Ascending aorta (tissue), 2 donors: ENCODE data around the gene CD6. TPM values are rescaled to one million over a fixed set of nuclear protein-coding genes. Genes with fewer than 3 reads are reported as not detected.

Experiments
- DNase-seq, 2 donors: peaks; one replicate each; pipeline ENCODE4 v3.0.0-alpha.2; 2019; ENCODE audit warnings: low spot score in 2 of 2
- H3K27ac ChIP-seq, 2 donors: fragments of 200-600 bp; sonication (generic); one replicate each; pipeline ENCODE4 v1.5.1; 2016 to 2017; ENCODE audit warnings: mild to moderate bottlenecking in 1 of 2
- H3K27me3 ChIP-seq: fragments of 200-600 bp; sonication (generic); one replicate; pipeline ENCODE4 v1.5.1; 2017
- H3K36me3 ChIP-seq, 2 donors: fragments of 200-600 bp; sonication (generic); one replicate each; pipeline ENCODE4 v1.5.1; 2016
- H3K4me1 ChIP-seq, 2 donors: fragments of 200-600 bp; sonication (generic); one replicate each; pipeline ENCODE4 v1.5.1; 2016 to 2017; ENCODE audit warnings: mild to moderate bottlenecking in 1 of 2
- H3K4me3 ChIP-seq, 2 donors: fragments of 200-600 bp; sonication (generic); one replicate each; pipeline ENCODE4 v1.5.1; 2016 to 2017; ENCODE audit warnings: mild to moderate bottlenecking in 1 of 2
- H3K9me3 ChIP-seq, 2 donors: fragments of 200-600 bp; sonication (generic); one replicate each; pipeline ENCODE4 v1.5.1; 2016
- intact Hi-C: fragments of 100-400 bp; cut with DNase I; formaldehyde crosslinking; loops from one replicate; pipeline ENCODE4 v1.15.1; 2023
- total RNA-seq: library from RNA; depleted of rRNA; stranded (reverse); fragments of >200 nt; gene quantifications from one replicate; pipeline ENCODE4 v1.1.0, GENCODE V29; 2016
- TF ChIP-seq, protein P1 (sequence below), 3 experiments: fragments of 200-600 bp in 2 of 3; fragments of 450-650 bp in 1 of 3; sonication (generic) in 2 of 3; IDR thresholded peaks; one replicate each; pipeline ENCODE4 v1.5.1; 2016 to 2019; ENCODE audit warnings: antibody characterized with exemption in 3 of 3, mild to moderate bottlenecking in 1 of 3, moderate library complexity in 1 of 3

CD6 gene
- total RNA-seq, 1 donor from 2014 or later = not detected

DNA sequence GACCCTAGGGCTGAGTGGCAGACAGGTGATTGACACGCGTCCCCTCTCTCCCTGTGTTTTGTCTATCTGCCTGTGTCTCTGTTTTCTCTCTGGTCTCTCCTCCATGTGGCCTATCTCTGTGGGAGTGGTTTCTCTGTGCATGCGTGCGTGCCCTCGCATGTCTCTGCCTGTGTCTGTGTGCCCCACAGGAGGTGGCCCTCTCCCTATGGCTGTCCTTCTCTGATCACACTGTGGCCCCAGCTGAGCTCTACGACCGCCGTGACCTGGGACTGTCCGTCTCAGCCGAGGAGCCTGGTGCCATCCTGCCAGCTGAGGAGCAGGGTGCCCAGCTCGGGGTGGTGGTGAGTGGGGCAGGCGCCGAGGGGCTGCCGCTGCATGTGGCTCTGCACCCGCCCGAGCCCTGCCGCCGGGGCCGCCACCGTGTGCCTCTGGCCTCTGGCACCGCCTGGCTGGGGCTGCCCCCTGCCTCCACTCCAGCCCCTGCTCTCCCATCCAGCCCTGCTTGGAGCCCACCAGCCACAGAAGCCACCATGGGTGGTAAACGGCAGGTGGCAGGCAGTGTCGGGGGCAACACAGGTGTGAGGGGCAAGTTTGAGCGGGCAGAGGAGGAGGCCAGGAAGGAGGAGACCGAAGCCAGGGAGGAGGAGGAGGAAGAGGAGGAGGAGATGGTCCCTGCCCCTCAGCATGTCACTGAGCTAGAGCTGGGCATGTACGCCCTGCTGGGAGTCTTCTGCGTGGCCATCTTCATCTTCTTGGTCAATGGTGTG lies 35.6 kb upstream of the CD6 start:
- peaks cover 14 to 26% of the 10 kb centered on the region in 2 donors for H3K36me3 ChIP-seq
- DNase-seq = no peak
- no peak overlapping the region for H3K27ac ChIP-seq
- H3K9me3 ChIP-seq = no peaks in the 10 kb centered on the region
- TF ChIP-seq, protein P1, sequence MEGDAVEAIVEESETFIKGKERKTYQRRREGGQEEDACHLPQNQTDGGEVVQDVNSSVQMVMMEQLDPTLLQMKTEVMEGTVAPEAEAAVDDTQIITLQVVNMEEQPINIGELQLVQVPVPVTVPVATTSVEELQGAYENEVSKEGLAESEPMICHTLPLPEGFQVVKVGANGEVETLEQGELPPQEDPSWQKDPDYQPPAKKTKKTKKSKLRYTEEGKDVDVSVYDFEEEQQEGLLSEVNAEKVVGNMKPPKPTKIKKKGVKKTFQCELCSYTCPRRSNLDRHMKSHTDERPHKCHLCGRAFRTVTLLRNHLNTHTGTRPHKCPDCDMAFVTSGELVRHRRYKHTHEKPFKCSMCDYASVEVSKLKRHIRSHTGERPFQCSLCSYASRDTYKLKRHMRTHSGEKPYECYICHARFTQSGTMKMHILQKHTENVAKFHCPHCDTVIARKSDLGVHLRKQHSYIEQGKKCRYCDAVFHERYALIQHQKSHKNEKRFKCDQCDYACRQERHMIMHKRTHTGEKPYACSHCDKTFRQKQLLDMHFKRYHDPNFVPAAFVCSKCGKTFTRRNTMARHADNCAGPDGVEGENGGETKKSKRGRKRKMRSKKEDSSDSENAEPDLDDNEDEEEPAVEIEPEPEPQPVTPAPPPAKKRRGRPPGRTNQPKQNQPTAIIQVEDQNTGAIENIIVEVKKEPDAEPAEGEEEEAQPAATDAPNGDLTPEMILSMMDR (IDR thresholded peaks at IDR 0.05) = no peak
- no peak overlapping the region for H3K4me3 ChIP-seq
- H3K27me3 ChIP-seq = no peaks in the 10 kb centered on the region
- intact Hi-C loops = no loop called here
- H3K4me1 ChIP-seq = no peaks in the 10 kb centered on the region

DNA sequence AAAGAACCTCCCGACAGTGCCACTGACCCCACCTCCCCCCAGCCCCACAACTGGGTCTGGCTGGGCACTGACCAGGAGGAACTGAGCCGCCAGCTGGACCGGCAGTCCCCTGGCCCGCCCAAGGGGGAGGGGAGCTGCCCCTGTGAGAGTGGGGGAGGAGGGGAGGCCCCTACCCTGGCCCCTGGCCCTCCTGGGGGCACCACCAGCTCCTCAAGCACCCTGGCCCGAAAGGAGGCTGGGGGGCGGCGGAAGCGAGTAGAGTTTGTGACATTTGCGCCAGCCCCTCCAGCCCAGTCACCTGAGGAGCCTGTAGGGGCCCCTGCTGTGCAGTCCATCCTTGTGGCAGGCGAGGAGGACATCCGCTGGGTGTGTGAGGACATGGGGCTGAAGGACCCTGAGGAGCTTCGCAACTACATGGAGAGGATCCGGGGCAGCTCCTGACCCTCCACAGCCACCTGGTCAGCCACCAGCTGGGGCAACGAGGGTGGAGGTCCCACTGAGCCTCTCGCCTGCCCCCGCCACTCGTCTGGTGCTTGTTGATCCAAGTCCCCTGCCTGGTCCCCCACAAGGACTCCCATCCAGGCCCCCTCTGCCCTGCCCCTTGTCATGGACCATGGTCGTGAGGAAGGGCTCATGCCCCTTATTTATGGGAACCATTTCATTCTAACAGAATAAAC lies 34.9 kb upstream of the CD6 start:
- Histone ChIP-seq H3K36me3 (peaks cover 20 to 33% of the 10 kb centered on the region in 2 donors), H3K9me3 (no peaks in the 10 kb centered on the region), H3K4me1 (no peaks in the 10 kb centered on the region), H3K27ac (no peak overlapping the region), H3K4me3 (no peak overlapping the region), H3K27me3 (no peaks in the 10 kb centered on the region)
- intact Hi-C loops = no loop called here
- TF ChIP-seq, protein P1 (IDR thresholded peaks at IDR 0.05) = no peak
- DNase-seq = no peak

DNA sequence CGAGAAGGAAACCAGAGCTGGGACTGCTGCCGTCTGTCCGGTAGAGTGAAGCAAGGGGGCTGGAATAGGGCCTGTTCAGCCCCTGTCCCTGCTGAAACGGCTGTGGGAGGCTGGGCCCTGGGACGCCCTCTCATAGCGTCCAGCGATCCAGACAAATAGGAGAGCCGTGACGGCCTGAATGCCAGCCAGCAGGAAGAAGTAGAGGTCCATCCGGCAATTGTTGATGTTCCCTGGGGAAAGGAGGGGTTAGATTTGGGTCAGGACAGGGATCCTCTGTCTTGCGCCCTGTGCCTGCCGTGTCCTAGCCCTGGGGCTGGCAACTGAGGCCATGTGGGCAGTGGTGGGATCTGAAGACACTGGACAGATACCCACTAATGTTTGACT lies 34.3 kb upstream of the CD6 start:
- H3K27ac ChIP-seq = no peak overlapping the region
- H3K36me3 ChIP-seq = peaks cover 26 to 38% of the 10 kb centered on the region in 2 donors

DNA sequence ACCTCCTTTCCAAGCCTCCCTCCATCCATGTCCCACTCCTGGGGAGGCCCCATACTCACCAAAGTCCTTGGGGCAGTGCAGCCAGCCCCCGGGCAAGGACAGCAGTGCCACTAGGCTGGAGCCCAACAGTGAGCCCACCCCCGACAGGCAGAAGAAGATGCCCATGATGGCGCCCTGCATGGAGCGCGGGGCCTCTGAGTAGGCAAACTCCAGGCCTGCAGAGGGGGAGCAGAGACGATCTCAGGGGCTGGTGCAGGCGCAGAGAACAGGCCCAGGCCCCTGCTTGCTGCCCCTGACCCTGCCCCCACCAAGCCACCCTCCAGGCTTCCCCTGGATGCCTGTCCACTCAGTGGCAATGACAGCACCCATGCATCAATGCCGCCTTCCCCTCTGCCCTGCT lies 33.7 kb upstream of the CD6 start:
- intact Hi-C loops = no loop called here
- Histone ChIP-seq H3K4me3 (no peak overlapping the region), H3K27me3 (no peaks in the 10 kb centered on the region), H3K4me1 (no peaks in the 10 kb centered on the region), H3K27ac (no peak overlapping the region), H3K36me3 (peaks cover 27 to 44% of the 10 kb centered on the region in 2 donors), H3K9me3 (no peaks in the 10 kb centered on the region)
- no peak for DNase-seq
- TF ChIP-seq, protein P1 (IDR thresholded peaks at IDR 0.05) = no peak

More for the DNA sequence above, 34.3 kb upstream of the CD6 start:
- DNase-seq = no peak
- H3K27me3 ChIP-seq = no peaks in the 10 kb centered on the region
- no peak overlapping the region for H3K4me3 ChIP-seq
- TF ChIP-seq, protein P1 (IDR thresholded peaks at IDR 0.05) = no peak
- no peaks in the 10 kb centered on the region for H3K4me1 ChIP-seq
- intact Hi-C loops = no loop called here
- H3K9me3 ChIP-seq = no peaks in the 10 kb centered on the region

DNA sequence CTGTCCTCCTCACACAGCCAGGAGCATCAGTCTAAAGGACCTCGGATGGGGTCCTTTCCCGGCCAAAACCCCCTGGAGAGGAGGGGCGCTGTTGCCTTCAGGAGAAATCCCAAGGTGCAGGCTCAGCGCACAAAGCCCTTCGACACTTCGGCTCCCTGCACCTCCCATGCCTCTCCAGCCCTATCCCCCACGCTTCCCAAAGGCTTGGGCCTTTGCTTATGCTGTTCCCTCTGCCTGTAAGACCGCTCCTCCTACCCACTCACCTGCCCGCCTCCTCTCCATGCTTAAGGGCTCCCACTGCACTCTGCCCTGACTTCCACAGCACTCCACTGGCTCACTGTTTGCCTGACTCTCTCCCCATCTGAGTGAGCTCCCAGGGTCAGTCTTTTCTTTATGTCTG lies 33.0 kb upstream of the CD6 start:
- TF ChIP-seq, protein P1 (IDR thresholded peaks at IDR 0.05) = no peak
- Histone ChIP-seq H3K4me3 (no peak overlapping the region), H3K27me3 (no peaks in the 10 kb centered on the region), H3K9me3 (no peaks in the 10 kb centered on the region), H3K36me3 (peaks cover 32 to 49% of the 10 kb centered on the region in 2 donors), H3K4me1 (no peaks in the 10 kb centered on the region), H3K27ac (no peak overlapping the region)
- intact Hi-C loops = no loop called here
- no peak for DNase-seq
